Activated naive CD4-positive, alpha-beta T cell treated with anti-CD3 and anti-CD28 coated beads, Interleukin-2, amount 50 U/mL, for 24 hours (primary cell): ENCODE measurements around the gene ADAMTS2.

Experiments
- H3K27ac Mint-ChIP-seq: one replicate; pipeline ENCODE4 v1.8.0; 2021; ENCODE audit warnings: mild to moderate bottlenecking, mixed read lengths
- H3K27me3 Mint-ChIP-seq: one replicate; pipeline ENCODE4 v1.8.0; 2021; ENCODE audit warnings: mixed read lengths
- H3K36me3 Mint-ChIP-seq: one replicate; pipeline ENCODE4 v1.8.0; 2021; ENCODE audit warnings: mixed read lengths
- H3K4me1 Mint-ChIP-seq: one replicate; pipeline ENCODE4 v1.8.0; 2021; ENCODE audit warnings: mixed read lengths
- H3K4me3 Mint-ChIP-seq: one replicate; pipeline ENCODE4 v1.8.0; 2021; ENCODE audit warnings: mild to moderate bottlenecking, mixed read lengths
- H3K9me3 Mint-ChIP-seq: one replicate; pipeline ENCODE4 v1.8.0; 2021; ENCODE audit warnings: mixed read lengths

ADAMTS2 gene

GRCh38 chr5:179176166-179176565 lies 169.1 kb downstream of the ADAMTS2 start:
- H3K4me3 Mint-ChIP-seq, result no peak overlapping the region
- peaks cover 3% of the 10 kb centered on the region for H3K36me3 Mint-ChIP-seq
- no peaks in the 10 kb centered on the region for H3K4me1 Mint-ChIP-seq
- H3K27me3 Mint-ChIP-seq, result peaks cover 13% of the 10 kb centered on the region
- H3K9me3 Mint-ChIP-seq, result peaks cover 9% of the 10 kb centered on the region
- no peak overlapping the region for H3K27ac Mint-ChIP-seq

- H3K27ac Mint-ChIP-seq, result no peak overlapping the region
Observed at GRCh38 chr5:179171816-179172745, 173.2 kb downstream of the ADAMTS2 start.

GRCh38 chr5:179171251-179171815 lies 173.9 kb downstream of the ADAMTS2 start:
- H3K4me3 Mint-ChIP-seq, result no peak overlapping the region
- H3K36me3 Mint-ChIP-seq, result no peaks in the 10 kb centered on the region
- no peak overlapping the region for H3K27ac Mint-ChIP-seq
- H3K4me1 Mint-ChIP-seq, result peaks cover 7% of the 10 kb centered on the region
- no peaks in the 10 kb centered on the region for H3K9me3 Mint-ChIP-seq
- peaks cover 10% of the 10 kb centered on the region for H3K27me3 Mint-ChIP-seq

More at GRCh38 chr5:179171816-179172745, 173.2 kb downstream of the ADAMTS2 start:
- peaks cover 7% of the 10 kb centered on the region for H3K4me1 Mint-ChIP-seq
- peaks cover 10% of the 10 kb centered on the region for H3K27me3 Mint-ChIP-seq
- H3K4me3 Mint-ChIP-seq, result no peak overlapping the region
- H3K9me3 Mint-ChIP-seq, result no peaks in the 10 kb centered on the region
- H3K36me3 Mint-ChIP-seq, result no peaks in the 10 kb centered on the region

GRCh38 chr5:179170606-179171005 lies 174.7 kb downstream of the ADAMTS2 start:
- Mint-ChIP-seq H3K9me3 (no peaks in the 10 kb centered on the region), H3K27me3 (peaks cover 10% of the 10 kb centered on the region), H3K4me3 (no peak overlapping the region), H3K36me3 (no peaks in the 10 kb centered on the region), H3K27ac (no peak overlapping the region), H3K4me1 (peaks cover 7% of the 10 kb centered on the region)

GRCh38 chr5:179169836-179170235 lies 175.4 kb downstream of the ADAMTS2 start:
- no peaks in the 10 kb centered on the region for H3K36me3 Mint-ChIP-seq
- no peaks in the 10 kb centered on the region for H3K9me3 Mint-ChIP-seq
- H3K4me1 Mint-ChIP-seq, result peaks cover 7% of the 10 kb centered on the region
- H3K27ac Mint-ChIP-seq, result no peak overlapping the region
- peak overlapping the region; percentile 53 for H3K4me3 Mint-ChIP-seq
- H3K27me3 Mint-ChIP-seq, result peaks cover 8% of the 10 kb centered on the region

- peaks cover 8% of the 10 kb centered on the region for H3K27me3 Mint-ChIP-seq
- no peak overlapping the region for H3K27ac Mint-ChIP-seq
Observed at GRCh38 chr5:179168664-179169063, 176.6 kb downstream of the ADAMTS2 start.

GRCh38 chr5:179167871-179168451 lies 177.3 kb downstream of the ADAMTS2 start:
- Mint-ChIP-seq H3K36me3 (no peaks in the 10 kb centered on the region), H3K27ac (no peak overlapping the region), H3K4me1 (peaks cover 7% of the 10 kb centered on the region), H3K4me3 (peak overlapping the region; percentile 58), H3K9me3 (no peaks in the 10 kb centered on the region), H3K27me3 (peaks cover 8% of the 10 kb centered on the region)

More at GRCh38 chr5:179168664-179169063, 176.6 kb downstream of the ADAMTS2 start:
- Mint-ChIP-seq H3K4me1 (peaks cover 7% of the 10 kb centered on the region), H3K9me3 (no peaks in the 10 kb centered on the region), H3K36me3 (no peaks in the 10 kb centered on the region), H3K4me3 (no peak overlapping the region)

GRCh38 chr5:179166886-179167841 lies 178.1 kb downstream of the ADAMTS2 start:
- no peaks in the 10 kb centered on the region for H3K36me3 Mint-ChIP-seq
- H3K27me3 Mint-ChIP-seq, result peaks cover 8% of the 10 kb centered on the region
- no peaks in the 10 kb centered on the region for H3K9me3 Mint-ChIP-seq
- no peak overlapping the region for H3K27ac Mint-ChIP-seq
- H3K4me1 Mint-ChIP-seq, result peaks cover 7% of the 10 kb centered on the region
- peak overlapping the region; percentile 66 for H3K4me3 Mint-ChIP-seq

- Mint-ChIP-seq H3K27ac (no peak overlapping the region), H3K9me3 (no peaks in the 10 kb centered on the region), H3K27me3 (peaks cover 8% of the 10 kb centered on the region), H3K4me3 (no peak overlapping the region), H3K36me3 (no peaks in the 10 kb centered on the region), H3K4me1 (peaks cover 7% of the 10 kb centered on the region)
Observed at GRCh38 chr5:179166171-179166885, 178.9 kb downstream of the ADAMTS2 start.

GRCh38 chr5:179165421-179166170 lies 179.7 kb downstream of the ADAMTS2 start:
- peaks cover 8% of the 10 kb centered on the region for H3K27me3 Mint-ChIP-seq
- no peaks in the 10 kb centered on the region for H3K36me3 Mint-ChIP-seq
- no peaks in the 10 kb centered on the region for H3K9me3 Mint-ChIP-seq
- H3K4me1 Mint-ChIP-seq, result peaks cover 7% of the 10 kb centered on the region
- no peak overlapping the region for H3K27ac Mint-ChIP-seq
- no peak overlapping the region for H3K4me3 Mint-ChIP-seq

GRCh38 chr5:179164331-179165311 lies 180.6 kb downstream of the ADAMTS2 start:
- no peak overlapping the region for H3K27ac Mint-ChIP-seq
- H3K27me3 Mint-ChIP-seq, result peaks cover 6% of the 10 kb centered on the region
- no peaks in the 10 kb centered on the region for H3K36me3 Mint-ChIP-seq
- H3K4me1 Mint-ChIP-seq, result peaks cover 7% of the 10 kb centered on the region
- no peaks in the 10 kb centered on the region for H3K9me3 Mint-ChIP-seq
- H3K4me3 Mint-ChIP-seq, result no peak overlapping the region

- Mint-ChIP-seq H3K27ac (no peak overlapping the region), H3K9me3 (no peaks in the 10 kb centered on the region), H3K27me3 (peaks cover 4% of the 10 kb centered on the region), H3K4me3 (no peak overlapping the region), H3K36me3 (no peaks in the 10 kb centered on the region), H3K4me1 (peaks cover 7% of the 10 kb centered on the region)
Observed at GRCh38 chr5:179163236-179164155, 181.8 kb downstream of the ADAMTS2 start.
